Measurements from ENCODE around the gene BUD13.

DNA sequence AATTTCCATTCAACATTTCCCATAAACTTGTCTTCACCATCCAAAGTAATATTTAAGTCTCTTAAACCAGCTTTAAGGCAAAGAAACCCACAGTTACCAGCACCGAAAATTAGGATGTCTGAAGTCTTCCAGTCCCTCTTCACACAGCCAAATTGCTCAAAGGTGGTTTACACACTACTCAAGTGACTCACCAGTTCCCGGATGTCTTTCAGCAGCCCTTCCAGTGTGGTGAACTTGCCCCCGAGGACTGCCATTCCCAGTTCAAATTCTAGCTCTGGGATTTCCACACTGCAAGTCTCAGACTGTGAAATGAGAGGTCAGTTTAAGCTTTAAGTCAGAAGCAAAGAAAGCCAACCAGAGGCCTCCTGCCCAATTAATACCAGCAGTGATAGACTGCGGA is 9.9 kb upstream of the BUD13 start:
- TF ChIP-seq POLR2AphosphoS5 (IDR thresholded peaks at IDR 0.05; ENCODE audit: control insufficient read depth, insufficient read depth, low read depth, low read length) = no peak
- TF ChIP-seq, protein P1, sequence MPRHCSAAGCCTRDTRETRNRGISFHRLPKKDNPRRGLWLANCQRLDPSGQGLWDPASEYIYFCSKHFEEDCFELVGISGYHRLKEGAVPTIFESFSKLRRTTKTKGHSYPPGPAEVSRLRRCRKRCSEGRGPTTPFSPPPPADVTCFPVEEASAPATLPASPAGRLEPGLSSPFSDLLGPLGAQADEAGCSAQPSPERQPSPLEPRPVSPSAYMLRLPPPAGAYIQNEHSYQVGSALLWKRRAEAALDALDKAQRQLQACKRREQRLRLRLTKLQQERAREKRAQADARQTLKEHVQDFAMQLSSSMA (CRISPR knock-in tag; IDR thresholded peaks at IDR 0.05) = no peak
- TF ChIP-seq PCBP1 (IDR thresholded peaks at IDR 0.05; ENCODE audit: low read depth, low read length, poor library complexity, severe bottlenecking) = no peak
- no peak for TF ChIP-seq PML (IDR thresholded peaks at IDR 0.05; ENCODE audit: low read length)
- TF ChIP-seq, protein P2, sequence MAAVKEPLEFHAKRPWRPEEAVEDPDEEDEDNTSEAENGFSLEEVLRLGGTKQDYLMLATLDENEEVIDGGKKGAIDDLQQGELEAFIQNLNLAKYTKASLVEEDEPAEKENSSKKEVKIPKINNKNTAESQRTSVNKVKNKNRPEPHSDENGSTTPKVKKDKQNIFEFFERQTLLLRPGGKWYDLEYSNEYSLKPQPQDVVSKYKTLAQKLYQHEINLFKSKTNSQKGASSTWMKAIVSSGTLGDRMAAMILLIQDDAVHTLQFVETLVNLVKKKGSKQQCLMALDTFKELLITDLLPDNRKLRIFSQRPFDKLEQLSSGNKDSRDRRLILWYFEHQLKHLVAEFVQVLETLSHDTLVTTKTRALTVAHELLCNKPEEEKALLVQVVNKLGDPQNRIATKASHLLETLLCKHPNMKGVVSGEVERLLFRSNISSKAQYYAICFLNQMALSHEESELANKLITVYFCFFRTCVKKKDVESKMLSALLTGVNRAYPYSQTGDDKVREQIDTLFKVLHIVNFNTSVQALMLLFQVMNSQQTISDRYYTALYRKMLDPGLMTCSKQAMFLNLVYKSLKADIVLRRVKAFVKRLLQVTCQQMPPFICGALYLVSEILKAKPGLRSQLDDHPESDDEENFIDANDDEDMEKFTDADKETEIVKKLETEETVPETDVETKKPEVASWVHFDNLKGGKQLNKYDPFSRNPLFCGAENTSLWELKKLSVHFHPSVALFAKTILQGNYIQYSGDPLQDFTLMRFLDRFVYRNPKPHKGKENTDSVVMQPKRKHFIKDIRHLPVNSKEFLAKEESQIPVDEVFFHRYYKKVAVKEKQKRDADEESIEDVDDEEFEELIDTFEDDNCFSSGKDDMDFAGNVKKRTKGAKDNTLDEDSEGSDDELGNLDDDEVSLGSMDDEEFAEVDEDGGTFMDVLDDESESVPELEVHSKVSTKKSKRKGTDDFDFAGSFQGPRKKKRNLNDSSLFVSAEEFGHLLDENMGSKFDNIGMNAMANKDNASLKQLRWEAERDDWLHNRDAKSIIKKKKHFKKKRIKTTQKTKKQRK (IDR thresholded peaks at IDR 0.05; ENCODE audit: borderline replicate concordance, low read depth, low read length) = no peak
- TF ChIP-seq ZNF146 (CRISPR knock-in tag; IDR thresholded peaks at IDR 0.05; ENCODE audit: unreplicated experiment) = no peak
- no peak for TF ChIP-seq SOX6 (IDR thresholded peaks at IDR 0.05)
- TF ChIP-seq, protein P3, sequence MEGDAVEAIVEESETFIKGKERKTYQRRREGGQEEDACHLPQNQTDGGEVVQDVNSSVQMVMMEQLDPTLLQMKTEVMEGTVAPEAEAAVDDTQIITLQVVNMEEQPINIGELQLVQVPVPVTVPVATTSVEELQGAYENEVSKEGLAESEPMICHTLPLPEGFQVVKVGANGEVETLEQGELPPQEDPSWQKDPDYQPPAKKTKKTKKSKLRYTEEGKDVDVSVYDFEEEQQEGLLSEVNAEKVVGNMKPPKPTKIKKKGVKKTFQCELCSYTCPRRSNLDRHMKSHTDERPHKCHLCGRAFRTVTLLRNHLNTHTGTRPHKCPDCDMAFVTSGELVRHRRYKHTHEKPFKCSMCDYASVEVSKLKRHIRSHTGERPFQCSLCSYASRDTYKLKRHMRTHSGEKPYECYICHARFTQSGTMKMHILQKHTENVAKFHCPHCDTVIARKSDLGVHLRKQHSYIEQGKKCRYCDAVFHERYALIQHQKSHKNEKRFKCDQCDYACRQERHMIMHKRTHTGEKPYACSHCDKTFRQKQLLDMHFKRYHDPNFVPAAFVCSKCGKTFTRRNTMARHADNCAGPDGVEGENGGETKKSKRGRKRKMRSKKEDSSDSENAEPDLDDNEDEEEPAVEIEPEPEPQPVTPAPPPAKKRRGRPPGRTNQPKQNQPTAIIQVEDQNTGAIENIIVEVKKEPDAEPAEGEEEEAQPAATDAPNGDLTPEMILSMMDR (IDR thresholded peaks at IDR 0.05 in 2 of 3, conservative IDR thresholded peaks at IDR 0.05 in 1 of 3; ENCODE audit: insufficient read depth in 2 of 3, low read depth in 1 of 3, low read length in 3 of 3) = no peak
- no peak for TF ChIP-seq NCOR1 (IDR thresholded peaks at IDR 0.05)
